Measurements from ENCODE around the gene WDR43.

GRCh38 chr2:28906376-28906775 is 11.9 kb downstream of the WDR43 start:
- TF ChIP-seq CTCF (IDR thresholded peaks at IDR 0.05): no peak
- no peak for TF ChIP-seq POLR2A (IDR thresholded peaks at IDR 0.05)
